HG03108 (cell line): ENCODE results near the gene RNF114.
"Not testable (repeated sequence)": the region's sequence is repeated elsewhere in the genome, so short reads cannot be mapped to it uniquely, and the experiment has no call there.

ENCODE experiments used
- ATAC-seq: cut with Tn5 transposase; IDR thresholded peaks from one replicate; pipeline ENCODE4 v1.9.1; 2021; ENCODE audit warnings: moderate library complexity; ENCODE audit not compliant: unreplicated experiment

The RNF114 gene

GRCh38 chr20:49984426-49985153 is 48.4 kb downstream of the RNF114 start:
- no peak for ATAC-seq

GRCh38 chr20:49985157-49985556 is 49.0 kb downstream of the RNF114 start:
- no peak for ATAC-seq

- no peak for ATAC-seq
Observed at GRCh38 chr20:49985617-49986016, 49.4 kb downstream of the RNF114 start.

- ATAC-seq = no peak
Observed at GRCh38 chr20:49986049-49986448, 49.9 kb downstream of the RNF114 start.

GRCh38 chr20:49987015-49987867 is 51.0 kb downstream of the RNF114 start:
- ATAC-seq = no peak

GRCh38 chr20:49987868-49988690 is 51.9 kb downstream of the RNF114 start:
- no peak for ATAC-seq

- ATAC-seq = no peak
Observed at GRCh38 chr20:49989234-49990065, 53.3 kb downstream of the RNF114 start.

GRCh38 chr20:49990271-49990720 is 54.1 kb downstream of the RNF114 start:
- ATAC-seq = no peak

- no peak for ATAC-seq
Observed at GRCh38 chr20:49993301-49993751, 57.1 kb downstream of the RNF114 start.

- ATAC-seq = no peak
Observed at GRCh38 chr20:49995586-49995985, 59.4 kb downstream of the RNF114 start.

- ATAC-seq = not testable (repeated sequence)
Observed at GRCh38 chr20:49998478-49999188, 62.4 kb downstream of the RNF114 start.

GRCh38 chr20:49999329-49999728 is 63.1 kb downstream of the RNF114 start:
- ATAC-seq = peak; percentile 51

GRCh38 chr20:50000548-50001222 is 64.5 kb downstream of the RNF114 start:
- ATAC-seq = not testable (repeated sequence)

GRCh38 chr20:50001784-50002311 is 65.7 kb downstream of the RNF114 start:
- ATAC-seq = no peak

GRCh38 chr20:50003253-50003656 is 67.1 kb downstream of the RNF114 start:
- ATAC-seq = no peak
